Measurements from ENCODE around the gene MAP2K3. TPM values are rescaled to one million over a fixed set of nuclear protein-coding genes. Genes with fewer than 3 reads are reported as not detected.

The MAP2K3 gene
- total and polyA plus RNA-seq, 11 donors, result 29.4 to 170 (median 54.4) TPM

- TF ChIP-seq CTCF (IDR thresholded peaks at IDR 0.05), result no peak
- TF ChIP-seq POLR2A (IDR thresholded peaks at IDR 0.05), result no peak
- Histone ChIP-seq H3K36me3 (no peaks in the 10 kb centered on the region), H3K9me3 (no peaks in the 10 kb centered on the region), H3K4me1 (peaks cover 0 to 26% (median 14%) of the 10 kb centered on the region in 12 donors), H3K4me3 (no peak overlapping the region), H3K27me3 (no peaks in the 10 kb centered on the region), H3K27ac (peak overlapping the region in 9 of 12 donors; percentile 30 to 70 (median 55))
- 15 to 32% (median 25%) methylated on average over 12 of the region's 12 CpGs for WGBS, 4 donors
- ATAC-seq (peak; percentile 89 to 95 (median 90)), DNase-seq (peak in 3 of 5 donors; percentile 58 to 74 (median 60))
- intact Hi-C loops (cut with DNase I), result no loop called here
These were observed 74.4 kb downstream of the MAP2K3 start for GRCh38 chr17:21358682-21359482.

DNA sequence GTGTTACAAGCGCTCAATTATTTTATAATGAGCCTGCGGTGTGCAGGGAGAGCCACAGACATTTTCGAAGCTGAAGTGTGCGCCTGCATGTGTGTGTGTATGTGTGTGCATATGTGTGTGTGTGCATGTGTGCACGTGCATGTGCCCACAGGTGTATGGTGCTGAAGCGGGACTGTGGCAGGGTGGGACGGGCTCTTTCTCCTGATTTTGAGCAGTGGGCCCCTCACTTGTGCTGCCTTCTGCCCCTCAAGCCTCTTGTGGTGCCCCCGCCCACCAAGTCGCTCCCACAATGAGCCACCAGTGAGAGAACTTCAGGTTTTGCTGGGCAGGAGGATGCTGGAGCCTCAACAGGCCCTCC lies 75.0 kb downstream of the MAP2K3 start:
- no peaks in the 10 kb centered on the region for H3K27me3 ChIP-seq
- H3K27ac ChIP-seq, result peak overlapping the region in 5 of 12 donors; percentile 30 to 70 (median 47)
- peaks cover 0 to 26% (median 14%) of the 10 kb centered on the region in 12 donors for H3K4me1 ChIP-seq
- H3K4me3 ChIP-seq, result no peak overlapping the region
- DNase-seq (peak in 1 of 5 donors; percentile 10), ATAC-seq (no peak)
- no peaks in the 10 kb centered on the region for H3K9me3 ChIP-seq
- intact Hi-C loops (cut with DNase I), result no loop called here
- TF ChIP-seq POLR2A (IDR thresholded peaks at IDR 0.05), result no peak
- no peak for TF ChIP-seq CTCF (IDR thresholded peaks at IDR 0.05)
- WGBS, 4 donors, result 80 to 88% (median 85%) methylated on average over 8 to 9 of the region's 9 CpGs
- no peaks in the 10 kb centered on the region for H3K36me3 ChIP-seq

DNA sequence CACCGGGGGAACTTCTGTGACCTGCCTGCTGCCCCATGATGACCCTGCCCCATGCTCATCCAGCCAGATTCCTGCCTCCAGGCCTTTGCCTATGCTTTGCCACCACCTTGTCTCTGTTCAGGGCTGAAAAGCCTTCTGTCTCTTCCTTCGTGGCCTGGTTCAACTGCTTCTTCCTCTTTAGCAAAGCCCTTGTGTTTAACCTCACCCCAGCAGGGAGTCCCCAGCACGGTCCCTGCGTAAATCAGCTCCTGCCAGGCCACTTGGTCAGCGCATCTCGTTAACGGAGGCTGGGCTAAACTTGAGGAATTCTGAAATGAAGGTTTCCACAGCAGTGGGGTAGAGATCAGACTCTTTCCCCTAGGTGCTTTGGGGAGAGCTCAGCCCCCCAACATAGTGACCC lies 75.5 kb downstream of the MAP2K3 start:
- Histone ChIP-seq H3K27ac (no peak overlapping the region), H3K9me3 (no peaks in the 10 kb centered on the region), H3K27me3 (no peaks in the 10 kb centered on the region), H3K36me3 (no peaks in the 10 kb centered on the region), H3K4me1 (peaks cover 0 to 26% (median 14%) of the 10 kb centered on the region in 12 donors), H3K4me3 (no peak overlapping the region)
- TF ChIP-seq POLR2A (IDR thresholded peaks at IDR 0.05), result no peak
- no peak for TF ChIP-seq CTCF (IDR thresholded peaks at IDR 0.05)
- DNase-seq, result peak in 1 of 5 donors; percentile 47
- 74 to 91% (median 78%) methylated on average over 7 of the region's 7 CpGs for WGBS, 4 donors
- ATAC-seq, result no peak
- intact Hi-C loops (cut with DNase I), result no loop called here

DNA sequence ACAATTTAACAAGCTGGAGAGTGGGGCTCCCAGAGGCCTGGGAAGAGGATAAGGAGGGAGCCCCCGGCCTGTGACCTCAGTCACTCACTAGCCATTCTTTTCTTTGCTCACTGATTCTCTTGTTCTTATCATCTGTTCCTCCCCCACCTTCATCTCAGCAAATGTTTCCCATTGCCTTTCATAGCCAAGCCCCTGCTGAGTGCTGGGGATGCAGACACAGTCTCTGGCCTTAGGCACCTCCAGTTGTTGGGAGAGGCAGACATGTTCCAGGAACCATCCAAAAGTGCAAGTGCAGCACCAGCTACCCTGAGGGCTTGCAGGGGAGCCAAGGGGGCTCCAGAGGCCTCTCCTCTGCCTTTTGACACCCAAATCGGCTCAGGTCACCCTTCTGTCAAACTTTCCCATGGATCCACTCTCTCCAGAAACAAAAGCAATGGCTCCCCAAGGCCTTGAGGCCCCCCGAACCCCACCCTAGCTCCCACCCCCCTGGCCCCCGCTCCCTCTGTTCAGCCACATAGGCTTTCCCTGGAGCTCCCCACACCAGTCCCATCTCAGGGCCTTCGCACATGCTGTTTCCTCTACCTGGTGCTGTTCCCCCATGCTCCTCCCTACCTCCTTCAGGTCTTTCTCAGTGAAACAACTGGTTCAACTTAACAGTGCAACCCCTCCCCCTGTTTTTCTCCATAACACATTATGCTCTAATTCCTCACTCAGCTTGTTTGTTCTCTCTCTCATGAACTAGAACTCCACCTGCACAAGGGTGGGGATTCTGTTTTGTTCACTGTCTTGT lies 76.7 kb downstream of the MAP2K3 start:
- Histone ChIP-seq H3K4me1 (peaks cover 0 to 28% (median 14%) of the 10 kb centered on the region in 12 donors), H3K36me3 (no peaks in the 10 kb centered on the region), H3K4me3 (no peak overlapping the region), H3K27me3 (no peaks in the 10 kb centered on the region), H3K9me3 (no peaks in the 10 kb centered on the region), H3K27ac (no peak overlapping the region)
- no peak for TF ChIP-seq CTCF (IDR thresholded peaks at IDR 0.05)
- TF ChIP-seq POLR2A (IDR thresholded peaks at IDR 0.05), result no peak
- DNase-seq (peak in 1 of 5 donors; percentile 7), ATAC-seq (no peak)
- intact Hi-C loops (cut with DNase I), result no loop called here
- WGBS, 4 donors, result 71 to 85% (median 77%) methylated on average over 5 of the region's 5 CpGs
